Measurements from ENCODE around the gene OR6N1. TPM values are rescaled to one million over a fixed set of nuclear protein-coding genes. Genes with fewer than 3 reads are reported as not detected.

The OR6N1 gene
- polyA plus RNA-seq, 1 donor (not counting 4 experiments of a cell fraction or from before 2014, with no cell fraction given) = not detected

DNA sequence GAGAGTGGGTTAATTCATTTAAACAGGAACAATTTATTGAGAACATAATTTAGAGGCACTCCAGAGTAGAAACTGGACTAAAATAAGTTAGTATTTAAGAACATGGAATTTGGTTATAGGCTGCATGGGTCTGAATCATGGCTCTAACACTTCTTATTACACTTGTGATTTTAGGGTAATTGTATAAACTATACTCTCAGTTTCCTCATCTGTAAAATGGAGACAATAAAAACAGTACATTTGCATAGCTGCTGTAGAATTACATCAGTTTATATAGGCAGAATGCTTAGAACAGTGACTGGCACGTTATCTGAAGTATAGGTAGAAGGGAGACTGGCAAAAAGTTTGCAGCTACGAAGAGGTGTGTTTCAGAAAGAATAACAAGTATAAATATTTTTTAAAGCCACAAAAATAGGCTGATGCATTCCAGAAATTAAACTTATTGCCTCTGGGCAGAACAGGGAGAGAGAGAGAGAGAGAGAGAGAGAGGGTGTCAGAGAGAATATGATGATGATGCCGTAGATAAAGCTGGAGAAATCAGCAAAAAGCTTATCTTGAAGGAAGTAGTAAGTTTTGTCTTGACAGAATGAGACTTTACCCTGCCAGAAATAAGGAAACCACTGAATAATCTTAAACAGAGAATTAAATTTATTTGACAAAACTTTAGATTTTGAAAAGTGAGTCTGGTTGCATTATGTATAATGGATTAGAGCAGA is 43.3 kb downstream of the OR6N1 start:
- H3K27ac ChIP-seq (ENCODE audit: control insufficient read depth, insufficient read depth, low read length) = no peak overlapping the region
- H3K4me1 ChIP-seq (ENCODE audit: control insufficient read depth, extremely low read depth, insufficient read depth, low read length) = no peaks in the 10 kb centered on the region
- H3K9me3 ChIP-seq (ENCODE audit: control insufficient read depth, low read depth, low read length) = no peaks in the 10 kb centered on the region
- H3K27me3 ChIP-seq (ENCODE audit: control insufficient read depth, extremely low read depth, insufficient read depth, low read length) = no peaks in the 10 kb centered on the region
- DNase-seq (ENCODE audit: low read depth, low spot score) (no peak), FAIRE-seq (no peak)
- TF ChIP-seq, protein P1, sequence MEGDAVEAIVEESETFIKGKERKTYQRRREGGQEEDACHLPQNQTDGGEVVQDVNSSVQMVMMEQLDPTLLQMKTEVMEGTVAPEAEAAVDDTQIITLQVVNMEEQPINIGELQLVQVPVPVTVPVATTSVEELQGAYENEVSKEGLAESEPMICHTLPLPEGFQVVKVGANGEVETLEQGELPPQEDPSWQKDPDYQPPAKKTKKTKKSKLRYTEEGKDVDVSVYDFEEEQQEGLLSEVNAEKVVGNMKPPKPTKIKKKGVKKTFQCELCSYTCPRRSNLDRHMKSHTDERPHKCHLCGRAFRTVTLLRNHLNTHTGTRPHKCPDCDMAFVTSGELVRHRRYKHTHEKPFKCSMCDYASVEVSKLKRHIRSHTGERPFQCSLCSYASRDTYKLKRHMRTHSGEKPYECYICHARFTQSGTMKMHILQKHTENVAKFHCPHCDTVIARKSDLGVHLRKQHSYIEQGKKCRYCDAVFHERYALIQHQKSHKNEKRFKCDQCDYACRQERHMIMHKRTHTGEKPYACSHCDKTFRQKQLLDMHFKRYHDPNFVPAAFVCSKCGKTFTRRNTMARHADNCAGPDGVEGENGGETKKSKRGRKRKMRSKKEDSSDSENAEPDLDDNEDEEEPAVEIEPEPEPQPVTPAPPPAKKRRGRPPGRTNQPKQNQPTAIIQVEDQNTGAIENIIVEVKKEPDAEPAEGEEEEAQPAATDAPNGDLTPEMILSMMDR (optimal IDR thresholded peaks at IDR 0.05 in 1 of 3, IDR thresholded peaks at IDR 0.05 in 1 of 3, conservative IDR thresholded peaks at IDR 0.05 in 1 of 3; ENCODE audit: extremely low read depth in 1 of 3, insufficient read depth in 2 of 3, low read length in 3 of 3) = no peak
- TF ChIP-seq EZH2 (IDR thresholded peaks at IDR 0.05; ENCODE audit: low read length) = no peak
- no peaks in the 10 kb centered on the region for H4K20me1 ChIP-seq (ENCODE audit: control insufficient read depth, extremely low read depth, insufficient read depth, low read length)
- no peak overlapping the region for H3K4me3 ChIP-seq (ENCODE audit: control insufficient read depth in 2 of 3, extremely low read depth in 1 of 3, insufficient read depth in 2 of 3, low read depth in 1 of 3, low read length in 3 of 3)
- no peaks in the 10 kb centered on the region for H3K36me3 ChIP-seq (ENCODE audit: control insufficient read depth in 2 of 2, extremely low read depth in 1 of 2, insufficient read depth in 2 of 2, low read length in 2 of 2)
- no peaks in the 10 kb centered on the region for H3K79me2 ChIP-seq (ENCODE audit: control insufficient read depth, insufficient read depth, low read length)
- H3K4me2 ChIP-seq (ENCODE audit: control insufficient read depth, extremely low read depth, insufficient read depth, low read depth, low read length) = no peak overlapping the region
- no peaks in the 10 kb centered on the region for H3K9me1 ChIP-seq (ENCODE audit: control insufficient read depth, extremely low read depth, insufficient read depth, low read length)
- dilution Hi-C loops (cut with MboI; ENCODE audit: extremely low pct_ligation_motif_present, low sequenced_read_pairs) = no loop called here
- no peak overlapping the region for H2AFZ ChIP-seq (ENCODE audit: control insufficient read depth, low read length)
- H3K9ac ChIP-seq (ENCODE audit: control insufficient read depth, extremely low read depth, insufficient read depth, low read length) = no peak overlapping the region

GRCh38 chr1:158724442-158724841 is 47.6 kb downstream of the OR6N1 start:
- dilution Hi-C loops (cut with MboI; ENCODE audit: extremely low pct_ligation_motif_present, low sequenced_read_pairs) = no loop called here
- no peaks in the 10 kb centered on the region for H3K9me1 ChIP-seq (ENCODE audit: control insufficient read depth, extremely low read depth, insufficient read depth, low read length)
- H3K4me1 ChIP-seq (ENCODE audit: control insufficient read depth, extremely low read depth, insufficient read depth, low read length) = no peaks in the 10 kb centered on the region
- H3K9me3 ChIP-seq (ENCODE audit: control insufficient read depth, low read depth, low read length) = no peaks in the 10 kb centered on the region
- no peak overlapping the region for H3K4me2 ChIP-seq (ENCODE audit: control insufficient read depth, extremely low read depth, insufficient read depth, low read depth, low read length)
- no peak overlapping the region for H2AFZ ChIP-seq (ENCODE audit: control insufficient read depth, low read length)
- H3K36me3 ChIP-seq (ENCODE audit: control insufficient read depth in 2 of 2, extremely low read depth in 1 of 2, insufficient read depth in 2 of 2, low read length in 2 of 2) = no peaks in the 10 kb centered on the region
- no peaks in the 10 kb centered on the region for H4K20me1 ChIP-seq (ENCODE audit: control insufficient read depth, extremely low read depth, insufficient read depth, low read length)
- no peak overlapping the region for H3K27ac ChIP-seq (ENCODE audit: control insufficient read depth, insufficient read depth, low read length)
- no peak overlapping the region for H3K4me3 ChIP-seq (ENCODE audit: control insufficient read depth in 2 of 3, extremely low read depth in 1 of 3, insufficient read depth in 2 of 3, low read depth in 1 of 3, low read length in 3 of 3)
- H3K9ac ChIP-seq (ENCODE audit: control insufficient read depth, extremely low read depth, insufficient read depth, low read length) = no peak overlapping the region
- FAIRE-seq = no peak
- no peak for DNase-seq (ENCODE audit: low read depth, low spot score)
- TF ChIP-seq, protein P1 (optimal IDR thresholded peaks at IDR 0.05 in 1 of 3, IDR thresholded peaks at IDR 0.05 in 1 of 3, conservative IDR thresholded peaks at IDR 0.05 in 1 of 3; ENCODE audit: extremely low read depth in 1 of 3, insufficient read depth in 2 of 3, low read length in 3 of 3) = no peak
- TF ChIP-seq EZH2 (IDR thresholded peaks at IDR 0.05; ENCODE audit: low read length) = no peak
- H3K27me3 ChIP-seq (ENCODE audit: control insufficient read depth, extremely low read depth, insufficient read depth, low read length) = no peaks in the 10 kb centered on the region
- H3K79me2 ChIP-seq (ENCODE audit: control insufficient read depth, insufficient read depth, low read length) = no peaks in the 10 kb centered on the region
